ENCODE measurements around the gene SLX9. TPM values are rescaled to one million over a fixed set of nuclear protein-coding genes. Genes with fewer than 3 reads are reported as not detected.

The SLX9 gene
- total RNA-seq, 1 experiment from 2014 or later, result 74.3 TPM

- no peak overlapping the region for H4K91ac ChIP-seq (ENCODE audit: insufficient read length, low read depth, low read length)
- H3K27me3 Mint-ChIP-seq (ENCODE audit: low read depth), result no peaks in the 10 kb centered on the region; the same call in 1 of the 2 replicates
- no peak overlapping the region; the same call in 1 of the 2 replicates for H3K14ac ChIP-seq (ENCODE audit: insufficient read depth, low read length)
- H3K9ac ChIP-seq (ENCODE audit: extremely low read depth, insufficient read length, low read length), result no peak overlapping the region
- no peaks in the 10 kb centered on the region for H3K9me3 Mint-ChIP-seq
- H3K27ac ChIP-seq (ENCODE audit: insufficient read length, low read depth, low read length), result no peak overlapping the region
- H2BK120ac ChIP-seq (ENCODE audit: low read depth, low read length, poor library complexity, severe bottlenecking), result no peak overlapping the region
- no peak overlapping the region for H3K18ac ChIP-seq (ENCODE audit: insufficient read length, low read depth, low read length)
- H3T11ph ChIP-seq (ENCODE audit: low read length), result no peak overlapping the region
- H3K27me3 ChIP-seq (ENCODE audit: insufficient read depth, low read length), result no peaks in the 10 kb centered on the region
- H3K4me1 ChIP-seq (ENCODE audit: insufficient read depth, low read length), result no peaks in the 10 kb centered on the region
- H2BK12ac ChIP-seq (ENCODE audit: insufficient read length, low read depth, low read length), result no peak overlapping the region
- no peak overlapping the region for H2AFZ ChIP-seq (ENCODE audit: low read length)
- TF ChIP-seq, protein P1, sequence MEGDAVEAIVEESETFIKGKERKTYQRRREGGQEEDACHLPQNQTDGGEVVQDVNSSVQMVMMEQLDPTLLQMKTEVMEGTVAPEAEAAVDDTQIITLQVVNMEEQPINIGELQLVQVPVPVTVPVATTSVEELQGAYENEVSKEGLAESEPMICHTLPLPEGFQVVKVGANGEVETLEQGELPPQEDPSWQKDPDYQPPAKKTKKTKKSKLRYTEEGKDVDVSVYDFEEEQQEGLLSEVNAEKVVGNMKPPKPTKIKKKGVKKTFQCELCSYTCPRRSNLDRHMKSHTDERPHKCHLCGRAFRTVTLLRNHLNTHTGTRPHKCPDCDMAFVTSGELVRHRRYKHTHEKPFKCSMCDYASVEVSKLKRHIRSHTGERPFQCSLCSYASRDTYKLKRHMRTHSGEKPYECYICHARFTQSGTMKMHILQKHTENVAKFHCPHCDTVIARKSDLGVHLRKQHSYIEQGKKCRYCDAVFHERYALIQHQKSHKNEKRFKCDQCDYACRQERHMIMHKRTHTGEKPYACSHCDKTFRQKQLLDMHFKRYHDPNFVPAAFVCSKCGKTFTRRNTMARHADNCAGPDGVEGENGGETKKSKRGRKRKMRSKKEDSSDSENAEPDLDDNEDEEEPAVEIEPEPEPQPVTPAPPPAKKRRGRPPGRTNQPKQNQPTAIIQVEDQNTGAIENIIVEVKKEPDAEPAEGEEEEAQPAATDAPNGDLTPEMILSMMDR (conservative IDR thresholded peaks at IDR 0.05), result no peak
- no peak overlapping the region for H2AK5ac ChIP-seq (ENCODE audit: insufficient read length, low read length)
- no peak overlapping the region for H2BK5ac ChIP-seq (ENCODE audit: insufficient read length, low read length)
- WGBS (ENCODE audit: extremely low coverage, insufficient read length, low lambda C conversion rate), result no CpG with 5 or more reads among the region's 53 CpGs
- H3K27ac Mint-ChIP-seq, result no peak overlapping the region; a peak in 1 of 7 replicates
- H3K79me1 ChIP-seq (ENCODE audit: insufficient read depth, low read depth, low read length, poor library complexity, severe bottlenecking), result no peaks in the 10 kb centered on the region
- H3K23ac ChIP-seq (ENCODE audit: insufficient read length, low read depth, low read length), result no peak overlapping the region
- H2BK20ac ChIP-seq (ENCODE audit: low read depth, low read length, poor library complexity, severe bottlenecking), result no peak overlapping the region
- H3K9me3 ChIP-seq (ENCODE audit: control insufficient read depth, low read depth, low read length), result no peaks in the 10 kb centered on the region
- no peak overlapping the region for H4K8ac ChIP-seq (replicated peaks; ENCODE audit: insufficient read length, low read depth, low read length)
- no peak for DNase-seq
- no peak overlapping the region for H3K4me3 Mint-ChIP-seq
- H3K23me2 ChIP-seq (ENCODE audit: insufficient read length, low read depth, low read length, poor library complexity, severe bottlenecking), result no peaks in the 10 kb centered on the region
- H3K4me1 Mint-ChIP-seq, result no peaks in the 10 kb centered on the region
- no peak overlapping the region for H3K4ac ChIP-seq (ENCODE audit: low read depth, low read length)
- no peaks in the 10 kb centered on the region for H4K20me1 ChIP-seq (ENCODE audit: control insufficient read depth, insufficient read depth, insufficient read length)
- no peaks in the 10 kb centered on the region for H3K79me2 ChIP-seq (ENCODE audit: insufficient read depth, low read length)
- no peak overlapping the region for H3K4me2 ChIP-seq (ENCODE audit: insufficient read depth, insufficient read length, low read length)
- no peak overlapping the region for H2BK15ac ChIP-seq (ENCODE audit: low read depth, low read length)
- H3K56ac ChIP-seq (ENCODE audit: insufficient read length, low read depth, low read length), result no peak overlapping the region
- no peak overlapping the region for H4K5ac ChIP-seq (ENCODE audit: insufficient read length, low read depth, low read length)
- H3K36me3 Mint-ChIP-seq (ENCODE audit: insufficient read depth in 1 of 3, low read depth in 3 of 3), result no peaks in the 10 kb centered on the region; a peak in 1 of 7 replicates
These were observed 50.3 kb downstream of the SLX9 start for GRCh38 chr21:44989943-44990780.
